ENCODE results near the gene AGBL4.
A peak's percentile ranks its signal among the peaks of the same experiment; 100 is the strongest.

AGBL4 gene

GRCh38 chr1:48680411-48681035, 1343.2 kb downstream of the AGBL4 start:
- no peak overlapping the region for H3K4me3 ChIP-seq (replicated peaks; ENCODE audit: low read depth, low read length)
- no peak for DNase-seq (ENCODE audit: low read depth)
- TF ChIP-seq CTCF (IDR thresholded peaks at IDR 0.05; ENCODE audit: low read length, missing control alignments): no peak

- TF ChIP-seq CTCF (IDR thresholded peaks at IDR 0.05; ENCODE audit: low read length, missing control alignments): no peak
- H3K4me3 ChIP-seq (replicated peaks; ENCODE audit: low read depth, low read length): no peak overlapping the region
- no peak for DNase-seq (ENCODE audit: low read depth)
Measured at GRCh38 chr1:48679859-48680258, 1343.9 kb downstream of the AGBL4 start.

GRCh38 chr1:48678710-48679505, 1344.8 kb downstream of the AGBL4 start:
- TF ChIP-seq CTCF (IDR thresholded peaks at IDR 0.05; ENCODE audit: low read length, missing control alignments): no peak
- no peak overlapping the region for H3K4me3 ChIP-seq (replicated peaks; ENCODE audit: low read depth, low read length)
- no peak for DNase-seq (ENCODE audit: low read depth)

- DNase-seq (ENCODE audit: low read depth): peak; percentile 55
- no peak overlapping the region for H3K4me3 ChIP-seq (replicated peaks; ENCODE audit: low read depth, low read length)
- peak; percentile 67 for TF ChIP-seq CTCF (IDR thresholded peaks at IDR 0.05; ENCODE audit: low read length, missing control alignments)
Measured at GRCh38 chr1:48677306-48678287, 1346.2 kb downstream of the AGBL4 start.

- TF ChIP-seq CTCF (IDR thresholded peaks at IDR 0.05; ENCODE audit: low read length, missing control alignments): no peak
- H3K4me3 ChIP-seq (replicated peaks; ENCODE audit: low read depth, low read length): no peak overlapping the region
- DNase-seq (ENCODE audit: low read depth): no peak
Measured at GRCh38 chr1:48676822-48677221, 1346.9 kb downstream of the AGBL4 start.

GRCh38 chr1:48676376-48676775, 1347.4 kb downstream of the AGBL4 start:
- no peak for TF ChIP-seq CTCF (IDR thresholded peaks at IDR 0.05; ENCODE audit: low read length, missing control alignments)
- no peak for DNase-seq (ENCODE audit: low read depth)
- no peak overlapping the region for H3K4me3 ChIP-seq (replicated peaks; ENCODE audit: low read depth, low read length)
